Measurements from ENCODE around the gene SCMH1. TPM values are rescaled to one million over a fixed set of nuclear protein-coding genes. Genes with fewer than 3 reads are reported as not detected.
"Not testable (repeated sequence)": the region's sequence is repeated elsewhere in the genome, so short reads cannot be mapped to it uniquely, and the experiment has no call there.

SCMH1 gene
- total RNA-seq, 1 experiment from 2014 or later, result 16.5 TPM

DNA sequence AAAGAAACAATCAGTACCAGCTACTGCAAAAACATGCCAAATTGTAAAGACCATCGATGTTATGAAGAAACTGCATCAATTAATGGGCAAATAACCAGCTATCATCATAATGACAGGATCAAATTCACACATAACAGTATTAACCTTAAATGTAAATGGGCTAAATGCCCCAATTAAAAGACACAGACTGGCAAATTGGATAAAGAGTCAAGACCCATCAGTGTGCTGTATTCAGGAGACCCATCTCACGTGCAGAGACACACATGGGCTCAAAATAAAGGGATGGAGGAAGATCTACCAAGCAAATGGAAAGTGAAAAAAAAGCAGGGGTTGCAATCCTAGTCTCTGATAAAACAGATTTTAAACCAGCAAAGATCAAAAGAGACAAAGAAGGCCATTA lies 35.1 kb downstream of the SCMH1 start:
- not testable (repeated sequence) for H3K4me3 Mint-ChIP-seq; H3K27me3 Mint-ChIP-seq (ENCODE audit: low read depth); H3K4me1 Mint-ChIP-seq; H3K79me2 ChIP-seq (ENCODE audit: insufficient read depth, low read length); H2AFZ ChIP-seq (ENCODE audit: low read length); H3K27me3 ChIP-seq (ENCODE audit: insufficient read depth, low read length); H2BK5ac ChIP-seq (ENCODE audit: insufficient read length, low read length); H3K4me2 ChIP-seq (ENCODE audit: insufficient read depth, insufficient read length, low read length); H3K56ac ChIP-seq (ENCODE audit: insufficient read length, low read depth, low read length); H2BK12ac ChIP-seq (ENCODE audit: insufficient read length, low read depth, low read length); H3K9ac ChIP-seq (ENCODE audit: extremely low read depth, insufficient read length, low read length); H3K14ac ChIP-seq (ENCODE audit: insufficient read depth, low read length); H3K27ac ChIP-seq (ENCODE audit: insufficient read length, low read depth, low read length); H3K4ac ChIP-seq (ENCODE audit: low read depth, low read length); H2BK120ac ChIP-seq (ENCODE audit: low read depth, low read length, poor library complexity, severe bottlenecking); H3K27ac Mint-ChIP-seq; H3T11ph ChIP-seq (ENCODE audit: low read length); H2BK15ac ChIP-seq (ENCODE audit: low read depth, low read length); H2AK5ac ChIP-seq (ENCODE audit: insufficient read length, low read length); H2BK20ac ChIP-seq (ENCODE audit: low read depth, low read length, poor library complexity, severe bottlenecking); H4K8ac ChIP-seq (replicated peaks; ENCODE audit: insufficient read length, low read depth, low read length); DNase-seq; H4K91ac ChIP-seq (ENCODE audit: insufficient read length, low read depth, low read length); H4K20me1 ChIP-seq (ENCODE audit: control insufficient read depth, insufficient read depth, insufficient read length); H3K18ac ChIP-seq (ENCODE audit: insufficient read length, low read depth, low read length); H4K5ac ChIP-seq (ENCODE audit: insufficient read length, low read depth, low read length); H3K79me1 ChIP-seq (ENCODE audit: insufficient read depth, low read depth, low read length, poor library complexity, severe bottlenecking); H3K23ac ChIP-seq (ENCODE audit: insufficient read length, low read depth, low read length); H3K4me1 ChIP-seq (ENCODE audit: insufficient read depth, low read length); H3K23me2 ChIP-seq (ENCODE audit: insufficient read length, low read depth, low read length, poor library complexity, severe bottlenecking)
- no CpG with 5 or more reads among the region's 2 CpGs for WGBS (ENCODE audit: extremely low coverage, insufficient read length, low lambda C conversion rate)
- peaks cover 10% of the 10 kb centered on the region for H3K9me3 ChIP-seq (ENCODE audit: control insufficient read depth, low read depth, low read length)
- Mint-ChIP-seq H3K36me3 (ENCODE audit: insufficient read depth in 1 of 3, low read depth in 3 of 3) (peaks cover 34 to 44% (median 42%) of the 10 kb centered on the region in 3 experiments), H3K9me3 (peaks cover 33 to 54% of the 10 kb centered on the region in 2 experiments)

Data from H9 (cell line).